Neuronal stem cell (in vitro differentiated cells): ENCODE results near the gene RYR2.

Experiments used
- DNase-seq: peaks from one replicate; pipeline ENCODE4 v3.0.0-alpha.2; 2013; ENCODE audit warnings: low spot score
- H2AFZ ChIP-seq: one replicate; pipeline ENCODE4 v1.6.1; 2013; ENCODE audit warnings: mild to moderate bottlenecking, low read length, inconsistent platforms
- H2AK5ac ChIP-seq: 2 replicates; pipeline ENCODE4 v1.6.1; 2013; ENCODE audit warnings: low read depth, mild to moderate bottlenecking, inconsistent platforms, low read length, moderate library complexity, mixed read lengths
- H2BK120ac ChIP-seq: 2 replicates; pipeline ENCODE4 v1.6.1; 2013; ENCODE audit warnings: low read depth, mild to moderate bottlenecking, inconsistent platforms, low read length, moderate library complexity, mixed read lengths
- H2BK12ac ChIP-seq: one replicate; pipeline ENCODE4 v1.6.1; 2013; ENCODE audit warnings: low read length, inconsistent platforms
- H2BK15ac ChIP-seq: 2 replicates; pipeline ENCODE4 v1.6.1; 2013; ENCODE audit warnings: mild to moderate bottlenecking, low read length, inconsistent platforms, mixed read lengths
- H2BK5ac ChIP-seq: one replicate; pipeline ENCODE4 v1.6.1; 2013; ENCODE audit warnings: inconsistent platforms, mild to moderate bottlenecking, low read length, moderate library complexity
- H3K14ac ChIP-seq: one replicate; pipeline ENCODE4 v1.6.1; 2013; ENCODE audit warnings: low read length, inconsistent platforms
- H3K18ac ChIP-seq: 2 replicates; pipeline ENCODE4 v1.6.1; 2013; ENCODE audit warnings: low read length, inconsistent platforms
- H3K23ac ChIP-seq: 2 replicates; pipeline ENCODE4 v1.6.1; 2013; ENCODE audit warnings: low read depth, mild to moderate bottlenecking, mixed read lengths, low read length, inconsistent platforms; ENCODE audit not compliant: poor library complexity
- H3K27ac ChIP-seq: replicated peaks from 3 replicates; pipeline ENCODE4 v1.5.1; 2013; ENCODE audit warnings: low read length, inconsistent platforms
- H3K27me3 ChIP-seq, 3 experiments: 2 replicates each; pipeline ENCODE4 v1.6.1; 2013; ENCODE audit warnings: low read length in 3 of 3, mild to moderate bottlenecking in 2 of 3, inconsistent platforms in 1 of 3, low read depth in 1 of 3, mixed read lengths in 1 of 3, moderate library complexity in 1 of 3; ENCODE audit not compliant: control insufficient read depth in 3 of 3, insufficient read depth in 3 of 3
- H3K36me3 ChIP-seq, 2 donors: replicated peaks in 1 of 2; 2 replicates each; pipeline ENCODE4 v1.6.1; 2013; ENCODE audit warnings: low read length in 2 of 2; ENCODE audit not compliant: control insufficient read depth in 2 of 2, insufficient read depth in 2 of 2
- H3K4ac ChIP-seq: 2 replicates; pipeline ENCODE4 v1.6.1; 2013; ENCODE audit warnings: inconsistent platforms, mild to moderate bottlenecking, low read length, moderate library complexity
- H3K4me1 ChIP-seq, 2 donors: 1 replicate in 1 of 2; 2 replicates in 1 of 2; pipeline ENCODE4 v1.6.1; 2013; ENCODE audit warnings: low read length in 2 of 2, low read depth in 1 of 2; ENCODE audit not compliant: control insufficient read depth in 2 of 2, insufficient read depth in 1 of 2
- H3K4me2 ChIP-seq: one replicate; pipeline ENCODE4 v1.6.1; 2013; ENCODE audit warnings: mild to moderate bottlenecking, low read length, inconsistent platforms; ENCODE audit not compliant: insufficient read depth, poor library complexity, severe bottlenecking
- H3K4me3 ChIP-seq, 2 donors: 2 replicates each; pipeline ENCODE4 v1.5.1; 2013; ENCODE audit warnings: low read length in 2 of 2, mild to moderate bottlenecking in 2 of 2, inconsistent platforms in 1 of 2, moderate library complexity in 1 of 2
- H3K79me1 ChIP-seq: one replicate; pipeline ENCODE4 v1.6.1; 2013; ENCODE audit warnings: low read depth, mild to moderate bottlenecking, inconsistent platforms, low read length, moderate library complexity
- H3K9ac ChIP-seq: one replicate; pipeline ENCODE4 v1.6.1; 2013; ENCODE audit warnings: mild to moderate bottlenecking, low read depth, low read length, inconsistent platforms; ENCODE audit not compliant: poor library complexity
- H3K9me3 ChIP-seq, 2 donors: replicated peaks in 1 of 2; 2 replicates each; pipeline versions ENCODE3 to v1.6.1; 2013; ENCODE audit warnings: low read length in 2 of 2, mild to moderate bottlenecking in 2 of 2, inconsistent platforms in 1 of 2, low read depth in 1 of 2, mixed read lengths in 1 of 2, moderate library complexity in 1 of 2; ENCODE audit not compliant: control insufficient read depth in 2 of 2, insufficient read depth in 1 of 2
- H4K8ac ChIP-seq: one replicate; pipeline ENCODE4 v1.6.1; 2013; ENCODE audit warnings: low read depth, mild to moderate bottlenecking, inconsistent platforms, low read length, moderate library complexity
- H4K91ac ChIP-seq: one replicate; pipeline ENCODE4 v1.6.1; 2013; ENCODE audit warnings: low read length, low read depth, mild to moderate bottlenecking, inconsistent platforms; ENCODE audit not compliant: poor library complexity
- WGBS, 2 donors: extraction: QIAGEN DNeasy Blood & Tissue Kit; methylation state at CpG; one replicate each; pipeline ENCODE4 v1.1.7; 2013; ENCODE audit warnings: missing lambda C conversion rate in 2 of 2, mixed read lengths in 1 of 2; ENCODE audit not compliant: insufficient read length in 2 of 2, insufficient replicate concordance in 1 of 2; ENCODE audit errors: extremely low coverage in 2 of 2; 5-methylcytosine and 5-hydroxymethylcytosine counted together

RYR2 gene

GRCh38 chr1:237281481-237281880, 239.5 kb downstream of the RYR2 start:
- no CpG with 5 or more reads among the region's 2 CpGs for WGBS, 2 donors

GRCh38 chr1:237282208-237282783, 240.3 kb downstream of the RYR2 start:
- Histone ChIP-seq H2BK120ac (no peak overlapping the region), H3K36me3 (no peaks in the 10 kb centered on the region), H2AK5ac (no peak overlapping the region), H3K79me1 (peaks cover 1% of the 10 kb centered on the region), H3K9me3 (no peaks in the 10 kb centered on the region), H2BK15ac (no peak overlapping the region), H2BK5ac (no peak overlapping the region), H2BK12ac (no peak overlapping the region), H3K14ac (no peak overlapping the region), H3K9ac (no peak overlapping the region), H3K18ac (no peak overlapping the region), H3K4me1 (peaks cover 0 to 2% of the 10 kb centered on the region in 2 donors), H3K4me3 (no peak overlapping the region), H3K23ac (no peak overlapping the region), H2AFZ (no peak overlapping the region), H4K91ac (no peak overlapping the region), H3K4ac (no peak overlapping the region), H3K27ac (no peak overlapping the region), H3K27me3 (peaks cover 0 to 4% (median 0%) of the 10 kb centered on the region in 3 experiments), H3K4me2 (no peak overlapping the region), H4K8ac (no peak overlapping the region)
- no peak for DNase-seq
- WGBS, 2 donors: 100% methylated on average over 1 of the region's 3 CpGs; no CpG with 5 or more reads in 1 of the 2 donors

More at GRCh38 chr1:237281481-237281880, 239.5 kb downstream of the RYR2 start:
- no peak overlapping the region for H2BK120ac ChIP-seq
- H3K4ac ChIP-seq: no peak overlapping the region
- H3K14ac ChIP-seq: peak overlapping the region; percentile 56
- peak; percentile 3 for DNase-seq
- no peak overlapping the region for H2BK5ac ChIP-seq
- H2AFZ ChIP-seq: peak overlapping the region; percentile 35
- peaks cover 0 to 2% of the 10 kb centered on the region in 2 donors for H3K4me1 ChIP-seq
- peaks cover 0 to 4% (median 0%) of the 10 kb centered on the region in 3 experiments for H3K27me3 ChIP-seq
- no peak overlapping the region for H3K4me3 ChIP-seq
- H2BK12ac ChIP-seq: no peak overlapping the region
- H3K36me3 ChIP-seq: no peaks in the 10 kb centered on the region
- H3K27ac ChIP-seq: no peak overlapping the region
- no peak overlapping the region for H3K23ac ChIP-seq
- peaks cover 1% of the 10 kb centered on the region for H3K79me1 ChIP-seq
- no peak overlapping the region for H3K18ac ChIP-seq
- H3K9ac ChIP-seq: no peak overlapping the region
- H4K91ac ChIP-seq: no peak overlapping the region
- no peaks in the 10 kb centered on the region for H3K9me3 ChIP-seq
- no peak overlapping the region for H2BK15ac ChIP-seq
- no peak overlapping the region for H4K8ac ChIP-seq
- H3K4me2 ChIP-seq: no peak overlapping the region
- H2AK5ac ChIP-seq: no peak overlapping the region

GRCh38 chr1:237287876-237288521, 246.0 kb downstream of the RYR2 start:
- H3K79me1 ChIP-seq: no peaks in the 10 kb centered on the region
- H3K4ac ChIP-seq: no peak overlapping the region
- no peak overlapping the region for H3K4me2 ChIP-seq
- no peaks in the 10 kb centered on the region for H3K9me3 ChIP-seq
- no peak overlapping the region for H3K4me3 ChIP-seq
- H3K36me3 ChIP-seq: no peaks in the 10 kb centered on the region
- no peak overlapping the region for H3K14ac ChIP-seq
- H3K27ac ChIP-seq: no peak overlapping the region
- no peak for DNase-seq
- no peaks in the 10 kb centered on the region for H3K4me1 ChIP-seq
- H2BK5ac ChIP-seq: no peak overlapping the region
- no peak overlapping the region for H2AFZ ChIP-seq
- no peak overlapping the region for H2AK5ac ChIP-seq
- H2BK12ac ChIP-seq: no peak overlapping the region
- H3K9ac ChIP-seq: no peak overlapping the region
- no peak overlapping the region for H2BK15ac ChIP-seq
- WGBS, 2 donors: no CpG with 5 or more reads among the region's 6 CpGs
- H4K91ac ChIP-seq: no peak overlapping the region
- no peak overlapping the region for H4K8ac ChIP-seq
- no peaks in the 10 kb centered on the region for H3K27me3 ChIP-seq
- no peak overlapping the region for H3K23ac ChIP-seq
- no peak overlapping the region for H2BK120ac ChIP-seq
- peak overlapping the region; percentile 64 for H3K18ac ChIP-seq

GRCh38 chr1:237293804-237294203, 251.8 kb downstream of the RYR2 start:
- H3K9ac ChIP-seq: no peak overlapping the region
- no peaks in the 10 kb centered on the region for H3K27me3 ChIP-seq
- DNase-seq: no peak
- H3K4me2 ChIP-seq: no peak overlapping the region
- no peaks in the 10 kb centered on the region for H3K36me3 ChIP-seq
- H2BK15ac ChIP-seq: no peak overlapping the region
- no peak overlapping the region for H2BK12ac ChIP-seq
- no peak overlapping the region for H4K8ac ChIP-seq
- no peak overlapping the region for H2BK120ac ChIP-seq
- H2BK5ac ChIP-seq: no peak overlapping the region
- H2AFZ ChIP-seq: no peak overlapping the region
- no peak overlapping the region for H2AK5ac ChIP-seq
- H3K9me3 ChIP-seq: no peaks in the 10 kb centered on the region
- no peak overlapping the region for H3K18ac ChIP-seq
- H3K4ac ChIP-seq: no peak overlapping the region
- H3K4me3 ChIP-seq: no peak overlapping the region
- H3K27ac ChIP-seq: no peak overlapping the region
- no peak overlapping the region for H3K23ac ChIP-seq
- no peaks in the 10 kb centered on the region for H3K79me1 ChIP-seq
- H3K4me1 ChIP-seq: no peaks in the 10 kb centered on the region
- no CpG with 5 or more reads among the region's 2 CpGs for WGBS, 2 donors
- H3K14ac ChIP-seq: no peak overlapping the region
- H4K91ac ChIP-seq: no peak overlapping the region
